ENCODE data around the gene HOMER1. TPM values are rescaled to one million over a fixed set of nuclear protein-coding genes. Genes with fewer than 3 reads are reported as not detected.
A peak's percentile ranks its signal among the peaks of the same experiment; 100 is the strongest.

HOMER1 gene
- total and polyA plus RNA-seq, 2 of the 13 experiments (the other 11 are each of a cell fraction or from before 2014, with no cell fraction given), result 5.3 to 24.8 TPM

DNA sequence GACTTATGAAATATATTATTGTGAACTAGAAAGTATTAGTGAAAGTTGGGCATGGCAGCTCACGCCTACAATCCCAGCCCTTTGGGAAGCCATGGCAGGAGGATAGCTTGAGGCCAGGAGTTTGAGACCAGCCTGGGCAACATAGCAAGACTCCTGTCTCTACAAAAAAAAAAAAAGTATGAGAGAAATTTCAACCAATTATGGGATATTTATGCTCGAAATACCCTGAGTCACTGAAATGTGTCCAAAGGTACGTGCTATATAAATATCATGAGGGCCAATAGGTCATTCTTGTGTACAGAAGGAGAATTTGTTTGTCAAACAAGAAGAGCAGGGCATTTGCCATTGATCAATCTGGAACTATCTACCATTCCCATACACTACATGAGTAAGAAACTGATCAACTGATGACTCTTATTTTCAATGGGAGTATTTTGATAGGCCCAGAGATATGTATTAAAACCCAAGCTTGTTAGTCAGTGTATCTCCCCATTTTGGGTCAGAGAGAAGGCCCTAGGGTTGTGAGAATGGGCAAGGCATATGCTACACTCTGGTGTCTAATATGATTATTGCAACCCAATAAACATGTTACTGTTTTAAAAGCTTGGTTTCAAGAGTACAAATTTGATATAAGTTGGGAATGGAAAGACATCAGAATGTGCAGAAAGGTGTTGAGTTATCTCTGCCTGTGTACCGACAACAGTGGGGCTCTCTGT lies 21.7 kb upstream of the HOMER1 start (continued):
- TF ChIP-seq, protein P1, sequence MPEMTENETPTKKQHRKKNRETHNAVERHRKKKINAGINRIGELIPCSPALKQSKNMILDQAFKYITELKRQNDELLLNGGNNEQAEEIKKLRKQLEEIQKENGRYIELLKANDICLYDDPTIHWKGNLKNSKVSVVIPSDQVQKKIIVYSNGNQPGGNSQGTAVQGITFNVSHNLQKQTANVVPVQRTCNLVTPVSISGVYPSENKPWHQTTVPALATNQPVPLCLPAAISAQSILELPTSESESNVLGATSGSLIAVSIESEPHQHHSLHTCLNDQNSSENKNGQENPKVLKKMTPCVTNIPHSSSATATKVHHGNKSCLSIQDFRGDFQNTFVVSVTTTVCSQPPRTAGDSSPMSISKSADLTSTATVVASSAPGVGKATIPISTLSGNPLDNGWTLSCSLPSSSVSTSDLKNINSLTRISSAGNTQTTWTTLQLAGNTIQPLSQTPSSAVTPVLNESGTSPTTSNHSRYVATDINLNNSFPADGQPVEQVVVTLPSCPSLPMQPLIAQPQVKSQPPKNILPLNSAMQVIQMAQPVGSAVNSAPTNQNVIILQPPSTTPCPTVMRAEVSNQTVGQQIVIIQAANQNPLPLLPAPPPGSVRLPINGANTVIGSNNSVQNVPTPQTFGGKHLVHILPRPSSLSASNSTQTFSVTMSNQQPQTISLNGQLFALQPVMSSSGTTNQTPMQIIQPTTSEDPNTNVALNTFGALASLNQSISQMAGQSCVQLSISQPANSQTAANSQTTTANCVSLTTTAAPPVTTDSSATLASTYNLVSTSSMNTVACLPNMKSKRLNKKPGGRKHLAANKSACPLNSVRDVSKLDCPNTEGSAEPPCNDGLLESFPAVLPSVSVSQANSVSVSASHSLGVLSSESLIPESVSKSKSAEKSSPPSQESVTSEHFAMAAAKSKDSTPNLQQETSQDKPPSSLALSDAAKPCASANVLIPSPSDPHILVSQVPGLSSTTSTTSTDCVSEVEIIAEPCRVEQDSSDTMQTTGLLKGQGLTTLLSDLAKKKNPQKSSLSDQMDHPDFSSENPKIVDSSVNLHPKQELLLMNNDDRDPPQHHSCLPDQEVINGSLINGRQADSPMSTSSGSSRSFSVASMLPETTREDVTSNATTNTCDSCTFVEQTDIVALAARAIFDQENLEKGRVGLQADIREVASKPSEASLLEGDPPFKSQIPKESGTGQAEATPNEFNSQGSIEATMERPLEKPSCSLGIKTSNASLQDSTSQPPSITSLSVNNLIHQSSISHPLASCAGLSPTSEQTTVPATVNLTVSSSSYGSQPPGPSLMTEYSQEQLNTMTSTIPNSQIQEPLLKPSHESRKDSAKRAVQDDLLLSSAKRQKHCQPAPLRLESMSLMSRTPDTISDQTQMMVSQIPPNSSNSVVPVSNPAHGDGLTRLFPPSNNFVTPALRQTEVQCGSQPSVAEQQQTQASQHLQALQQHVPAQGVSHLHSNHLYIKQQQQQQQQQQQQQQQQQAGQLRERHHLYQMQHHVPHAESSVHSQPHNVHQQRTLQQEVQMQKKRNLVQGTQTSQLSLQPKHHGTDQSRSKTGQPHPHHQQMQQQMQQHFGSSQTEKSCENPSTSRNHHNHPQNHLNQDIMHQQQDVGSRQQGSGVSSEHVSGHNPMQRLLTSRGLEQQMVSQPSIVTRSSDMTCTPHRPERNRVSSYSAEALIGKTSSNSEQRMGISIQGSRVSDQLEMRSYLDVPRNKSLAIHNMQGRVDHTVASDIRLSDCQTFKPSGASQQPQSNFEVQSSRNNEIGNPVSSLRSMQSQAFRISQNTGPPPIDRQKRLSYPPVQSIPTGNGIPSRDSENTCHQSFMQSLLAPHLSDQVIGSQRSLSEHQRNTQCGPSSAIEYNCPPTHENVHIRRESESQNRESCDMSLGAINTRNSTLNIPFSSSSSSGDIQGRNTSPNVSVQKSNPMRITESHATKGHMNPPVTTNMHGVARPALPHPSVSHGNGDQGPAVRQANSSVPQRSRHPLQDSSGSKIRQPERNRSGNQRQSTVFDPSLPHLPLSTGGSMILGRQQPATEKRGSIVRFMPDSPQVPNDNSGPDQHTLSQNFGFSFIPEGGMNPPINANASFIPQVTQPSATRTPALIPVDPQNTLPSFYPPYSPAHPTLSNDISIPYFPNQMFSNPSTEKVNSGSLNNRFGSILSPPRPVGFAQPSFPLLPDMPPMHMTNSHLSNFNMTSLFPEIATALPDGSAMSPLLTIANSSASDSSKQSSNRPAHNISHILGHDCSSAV (CRISPR knock-in tag; IDR thresholded peaks at IDR 0.05; ENCODE audit: borderline replicate concordance), result no peak
- 0 out of 2 replicates have a peak, but pooled peaks have one; percentile 21 for TF ChIP-seq ZNF3 (CRISPR knock-in tag; IDR thresholded peaks at IDR 0.05)
- TF ChIP-seq, protein P2, sequence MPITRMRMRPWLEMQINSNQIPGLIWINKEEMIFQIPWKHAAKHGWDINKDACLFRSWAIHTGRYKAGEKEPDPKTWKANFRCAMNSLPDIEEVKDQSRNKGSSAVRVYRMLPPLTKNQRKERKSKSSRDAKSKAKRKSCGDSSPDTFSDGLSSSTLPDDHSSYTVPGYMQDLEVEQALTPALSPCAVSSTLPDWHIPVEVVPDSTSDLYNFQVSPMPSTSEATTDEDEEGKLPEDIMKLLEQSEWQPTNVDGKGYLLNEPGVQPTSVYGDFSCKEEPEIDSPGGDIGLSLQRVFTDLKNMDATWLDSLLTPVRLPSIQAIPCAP (CRISPR knock-in tag; IDR thresholded peaks at IDR 0.05; ENCODE audit: low read depth), result no peak
- TF ChIP-seq, protein P3, sequence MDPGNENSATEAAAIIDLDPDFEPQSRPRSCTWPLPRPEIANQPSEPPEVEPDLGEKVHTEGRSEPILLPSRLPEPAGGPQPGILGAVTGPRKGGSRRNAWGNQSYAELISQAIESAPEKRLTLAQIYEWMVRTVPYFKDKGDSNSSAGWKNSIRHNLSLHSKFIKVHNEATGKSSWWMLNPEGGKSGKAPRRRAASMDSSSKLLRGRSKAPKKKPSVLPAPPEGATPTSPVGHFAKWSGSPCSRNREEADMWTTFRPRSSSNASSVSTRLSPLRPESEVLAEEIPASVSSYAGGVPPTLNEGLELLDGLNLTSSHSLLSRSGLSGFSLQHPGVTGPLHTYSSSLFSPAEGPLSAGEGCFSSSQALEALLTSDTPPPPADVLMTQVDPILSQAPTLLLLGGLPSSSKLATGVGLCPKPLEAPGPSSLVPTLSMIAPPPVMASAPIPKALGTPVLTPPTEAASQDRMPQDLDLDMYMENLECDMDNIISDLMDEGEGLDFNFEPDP (CRISPR knock-in tag; conservative IDR thresholded peaks at IDR 0.05), result no peak
- no peak for TF ChIP-seq ZNF251 (CRISPR knock-in tag; IDR thresholded peaks at IDR 0.05)
- no peak for TF ChIP-seq ZNF496 (CRISPR knock-in tag; IDR thresholded peaks at IDR 0.05; ENCODE audit: insufficient replicate concordance)
- TF ChIP-seq ZNF451 (CRISPR knock-in tag; IDR thresholded peaks at IDR 0.05), result no peak
- TF ChIP-seq PHF5A (CRISPR knock-in tag; IDR thresholded peaks at IDR 0.05; ENCODE audit: low read depth, unreplicated experiment), result peak; percentile 44
- TF ChIP-seq ETV6 (CRISPR knock-in tag; conservative IDR thresholded peaks at IDR 0.05), result no peak
- TF ChIP-seq NR2F6 (IDR thresholded peaks at IDR 0.05), result peak; percentile 99
- TF ChIP-seq NR2F6 (CRISPR knock-in tag; IDR thresholded peaks at IDR 0.05), result peak; percentile 98
- TF ChIP-seq, protein P4, sequence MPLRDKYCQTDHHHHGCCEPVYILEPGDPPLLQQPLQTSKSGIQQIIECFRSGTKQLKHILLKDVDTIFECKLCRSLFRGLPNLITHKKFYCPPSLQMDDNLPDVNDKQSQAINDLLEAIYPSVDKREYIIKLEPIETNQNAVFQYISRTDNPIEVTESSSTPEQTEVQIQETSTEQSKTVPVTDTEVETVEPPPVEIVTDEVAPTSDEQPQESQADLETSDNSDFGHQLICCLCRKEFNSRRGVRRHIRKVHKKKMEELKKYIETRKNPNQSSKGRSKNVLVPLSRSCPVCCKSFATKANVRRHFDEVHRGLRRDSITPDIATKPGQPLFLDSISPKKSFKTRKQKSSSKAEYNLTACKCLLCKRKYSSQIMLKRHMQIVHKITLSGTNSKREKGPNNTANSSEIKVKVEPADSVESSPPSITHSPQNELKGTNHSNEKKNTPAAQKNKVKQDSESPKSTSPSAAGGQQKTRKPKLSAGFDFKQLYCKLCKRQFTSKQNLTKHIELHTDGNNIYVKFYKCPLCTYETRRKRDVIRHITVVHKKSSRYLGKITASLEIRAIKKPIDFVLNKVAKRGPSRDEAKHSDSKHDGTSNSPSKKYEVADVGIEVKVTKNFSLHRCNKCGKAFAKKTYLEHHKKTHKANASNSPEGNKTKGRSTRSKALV (CRISPR knock-in tag; IDR thresholded peaks at IDR 0.05), result peak; percentile 70; the same call in 1 of the 2 replicates
- no peak for TF ChIP-seq ZNF761 (CRISPR knock-in tag; conservative IDR thresholded peaks at IDR 0.05)
- TF ChIP-seq, protein P5, sequence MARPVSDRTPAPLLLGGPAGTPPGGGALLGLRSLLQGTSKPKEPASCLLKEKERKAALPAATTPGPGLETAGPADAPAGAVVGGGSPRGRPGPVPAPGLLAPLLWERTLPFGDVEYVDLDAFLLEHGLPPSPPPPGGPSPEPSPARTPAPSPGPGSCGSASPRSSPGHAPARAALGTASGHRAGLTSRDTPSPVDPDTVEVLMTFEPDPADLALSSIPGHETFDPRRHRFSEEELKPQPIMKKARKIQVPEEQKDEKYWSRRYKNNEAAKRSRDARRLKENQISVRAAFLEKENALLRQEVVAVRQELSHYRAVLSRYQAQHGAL (CRISPR knock-in tag; IDR thresholded peaks at IDR 0.05; ENCODE audit: not compliant biosample characterization), result no peak
- no peak for TF ChIP-seq CAMTA2 (CRISPR knock-in tag; IDR thresholded peaks at IDR 0.05; ENCODE audit: borderline replicate concordance)
- TF ChIP-seq KDM2A (CRISPR knock-in tag; IDR thresholded peaks at IDR 0.05; ENCODE audit: borderline replicate concordance, low read depth), result no peak
